Calu3 (cell line): Measurements from ENCODE around the gene ACSS2. TPM values are rescaled to one million over a fixed set of nuclear protein-coding genes. Genes with fewer than 3 reads are reported as not detected.

ENCODE experiments used
- BruUV-seq: library from RNA; stranded (reverse); fragments of 400-500 nt; replicated peaks from 2 replicates; lab custom pipeline; 2021; lab: Mats Ljungman, UMichigan
- CTCF ChIA-PET: fragments of 300-600 bp; sonication (Branson Sonifier 250); formaldehyde crosslinking; loops from one replicate; lab custom pipeline; 2022; ENCODE audit warnings: antibody characterized with exemption; lab: Charles Lee
- DNase-seq: peaks from one replicate; pipeline ENCODE4 v3.0.0; 2022
- H3K27ac Mint-ChIP-seq: one replicate; pipeline ENCODE4 v1.8.0; 2022; ENCODE audit warnings: mixed read lengths; ENCODE audit not compliant: unreplicated experiment
- H3K27me3 Mint-ChIP-seq: one replicate; pipeline ENCODE4 v1.8.0; 2022; ENCODE audit warnings: mixed read lengths; ENCODE audit not compliant: unreplicated experiment
- H3K36me3 Mint-ChIP-seq: one replicate; pipeline ENCODE4 v1.8.0; 2022; ENCODE audit warnings: mild to moderate bottlenecking, moderate library complexity, mixed read lengths; ENCODE audit not compliant: insufficient read depth, unreplicated experiment
- H3K4me1 Mint-ChIP-seq: one replicate; pipeline ENCODE4 v1.8.0; 2022; ENCODE audit warnings: mild to moderate bottlenecking, low read depth, mixed read lengths; ENCODE audit not compliant: unreplicated experiment
- H3K4me3 Mint-ChIP-seq: one replicate; pipeline ENCODE4 v1.8.0; 2022; ENCODE audit warnings: mild to moderate bottlenecking, low read depth, moderate library complexity, mixed read lengths; ENCODE audit not compliant: unreplicated experiment
- H3K9me3 Mint-ChIP-seq: one replicate; pipeline ENCODE4 v1.8.0; 2022; ENCODE audit warnings: low read depth, mixed read lengths; ENCODE audit not compliant: unreplicated experiment
- CTCF ChIP-seq: fragments of 200-600 bp; IDR thresholded peaks from one replicate; pipeline ENCODE4 v1.8.0; 2022; ENCODE audit warnings: antibody characterized with exemption; ENCODE audit not compliant: unreplicated experiment
- intact Hi-C: fragments of 100-400 bp; cut with micrococcal nuclease; formaldehyde crosslinking; loops from one replicate; pipeline ENCODE4 v1.10.0; 2022; ENCODE audit not compliant: unreplicated experiment
- total RNA-seq: library from RNA; stranded (reverse); gene quantifications from 2 replicates; pipeline ENCODE4 v1.2.3, GENCODE V29; 2022

Gene ACSS2
- total RNA-seq, 1 experiment from 2014 or later, result 34.9 TPM

- CTCF ChIA-PET, result interaction anchor here (0.7 kb wide), 2 partner anchors 13 to 42 kb away, joined by 5 to 7 read pairs; no protein-coding TSS in a partner anchor
- Mint-ChIP-seq H3K4me1 (peaks cover 14% of the 10 kb centered on the region), H3K27me3 (no peaks in the 10 kb centered on the region), H3K9me3 (no peaks in the 10 kb centered on the region), H3K36me3 (no peaks in the 10 kb centered on the region), H3K4me3 (no peak overlapping the region), H3K27ac (no peak overlapping the region)
- no peak for DNase-seq
- intact Hi-C loops, result no loop called here
- no TSS peak for BruUV-seq
- TF ChIP-seq CTCF, result no peak
These were observed 27.8 kb downstream of the ACSS2 start for GRCh38 chr20:34904202-34904621.

- Mint-ChIP-seq H3K9me3 (no peaks in the 10 kb centered on the region), H3K27ac (peak overlapping the region; percentile 78), H3K27me3 (no peaks in the 10 kb centered on the region), H3K36me3 (no peaks in the 10 kb centered on the region), H3K4me3 (no peak overlapping the region), H3K4me1 (peaks cover 14% of the 10 kb centered on the region)
- CTCF ChIA-PET, result interaction anchor here (0.6 to 1.5 kb wide), 7 partner anchors 12 to 143 kb away, joined by 3 to 10 read pairs (median 3); partner anchors contain the start of genes ACSS2, GSS and MYH7B
- no TSS peak for BruUV-seq
- no peak for TF ChIP-seq CTCF
- DNase-seq, result peak; percentile 66
- intact Hi-C loops, result no loop called here
These were observed 31.4 kb downstream of the ACSS2 start for GRCh38 chr20:34907616-34908469.

- BruUV-seq, result no TSS peak
- peaks cover 12% of the 10 kb centered on the region for H3K4me1 Mint-ChIP-seq
These were observed 38.7 kb downstream of the ACSS2 start for GRCh38 chr20:34915131-34915530.

More at GRCh38 chr20:34915131-34915530, 38.7 kb downstream of the ACSS2 start:
- Mint-ChIP-seq H3K4me3 (no peak overlapping the region), H3K9me3 (no peaks in the 10 kb centered on the region), H3K27ac (no peak overlapping the region), H3K36me3 (no peaks in the 10 kb centered on the region), H3K27me3 (no peaks in the 10 kb centered on the region)
- no peak for TF ChIP-seq CTCF
- DNase-seq, result no peak
- intact Hi-C loops, result no loop called here
- CTCF ChIA-PET, result no interaction called here
